HL-60/S4 treated with retinoic acid at 250 ng/mL for 4 days and 3 days (cell line): ENCODE measurements around the gene CMC2.

ENCODE experiments used
- in situ Hi-C: fragments of 300-500 bp; cut with MboI; formaldehyde crosslinking; loops from 2 replicates; pipeline ENCODE4 v1.7.0; 2022; ENCODE audit warnings: low sequenced_read_pairs

The CMC2 gene

GRCh38 chr16:80936410-80936809, 70.3 kb downstream of the CMC2 start:
- in situ Hi-C loops = no loop called here

- in situ Hi-C loops = no loop called here
These were observed 71.0 kb downstream of the CMC2 start for GRCh38 chr16:80935691-80936090.

- in situ Hi-C loops = no loop called here
These were observed 74.0 kb downstream of the CMC2 start for GRCh38 chr16:80932708-80933095.

GRCh38 chr16:80931801-80932707, 74.6 kb downstream of the CMC2 start:
- in situ Hi-C loops = no loop called here

- in situ Hi-C loops = no loop called here
These were observed 82.2 kb downstream of the CMC2 start for GRCh38 chr16:80924372-80924978.

GRCh38 chr16:80923356-80923755, 83.3 kb downstream of the CMC2 start:
- in situ Hi-C loops = no loop called here
